ENCODE measurements around the gene CHST7. TPM values are rescaled to one million over a fixed set of nuclear protein-coding genes. Genes with fewer than 3 reads are reported as not detected.
A peak's percentile ranks its signal among the peaks of the same experiment; 100 is the strongest.

The CHST7 gene
- total RNA-seq, 2 experiments from 2014 or later, result 4.0 to 4.6 TPM

- Mint-ChIP-seq H3K4me1 (ENCODE audit: low read depth) (peaks cover 4% of the 10 kb centered on the region), H3K36me3 (ENCODE audit: low read depth) (no peaks in the 10 kb centered on the region), H3K4me3 (no peak overlapping the region), H3K9me3 (no peaks in the 10 kb centered on the region), H3K27ac (no peak overlapping the region), H3K27me3 (no peaks in the 10 kb centered on the region)
- ATAC-seq (ENCODE audit: poor library complexity) (no peak), DNase-seq (no peak)
- H3K36me3 ChIP-seq (ENCODE audit: insufficient read depth, low read length), result no peaks in the 10 kb centered on the region
- H3K9me3 ChIP-seq (ENCODE audit: control insufficient read depth in 1 of 2, insufficient read depth in 1 of 2, low read length in 2 of 2), result no peaks in the 10 kb centered on the region
- intact Hi-C loops (cut with DNase I, micrococcal nuclease), result loop anchor here (5.0 to 10.0 kb wide), 2 partner anchors 128 to 236 kb away; no protein-coding TSS in a partner anchor
- no peak overlapping the region for H3K27ac ChIP-seq (ENCODE audit: low read depth in 1 of 2, low read length in 2 of 2)
- H3K4me3 ChIP-seq (ENCODE audit: low read length), result no peak overlapping the region
- no peak for TF ChIP-seq CTCF (IDR thresholded peaks at IDR 0.05)
- POLR2A ChIA-PET, result no interaction called here
- H3K27me3 ChIP-seq (ENCODE audit: control insufficient read depth in 1 of 2, insufficient read depth in 2 of 2, low read length in 2 of 2), result no peaks in the 10 kb centered on the region
- no peaks in the 10 kb centered on the region for H3K4me1 ChIP-seq (ENCODE audit: insufficient read depth, low read length)
- CTCF ChIA-PET, result no interaction called here
Observed at GRCh38 chrX:46559062-46559461, 14.5 kb upstream of the CHST7 start.

GRCh38 chrX:46561824-46562657 is 11.5 kb upstream of the CHST7 start:
- ATAC-seq (ENCODE audit: poor library complexity), result no peak

GRCh38 chrX:46567388-46567787 is 6.2 kb upstream of the CHST7 start:
- Histone ChIP-seq H3K36me3 (ENCODE audit: insufficient read depth, low read length) (no peaks in the 10 kb centered on the region), H3K4me1 (ENCODE audit: insufficient read depth, low read length) (peaks cover 14% of the 10 kb centered on the region), H3K27me3 (ENCODE audit: control insufficient read depth in 1 of 2, insufficient read depth in 2 of 2, low read length in 2 of 2) (no peaks in the 10 kb centered on the region), H3K9me3 (ENCODE audit: control insufficient read depth in 1 of 2, insufficient read depth in 1 of 2, low read length in 2 of 2) (no peaks in the 10 kb centered on the region), H3K27ac (ENCODE audit: low read depth in 1 of 2, low read length in 2 of 2) (no peak overlapping the region), H3K4me3 (ENCODE audit: low read length) (no peak overlapping the region)
- no peak for ATAC-seq (ENCODE audit: poor library complexity)
- DNase-seq, result no peak
- Mint-ChIP-seq H3K4me3 (no peak overlapping the region), H3K9me3 (no peaks in the 10 kb centered on the region), H3K27me3 (no peaks in the 10 kb centered on the region), H3K36me3 (ENCODE audit: low read depth) (no peaks in the 10 kb centered on the region), H3K4me1 (ENCODE audit: low read depth) (peaks cover 7% of the 10 kb centered on the region), H3K27ac (no peak overlapping the region)
- ChIA-PET CTCF (no interaction called here), POLR2A (no interaction called here)
- TF ChIP-seq CTCF (IDR thresholded peaks at IDR 0.05), result no peak
- intact Hi-C loops (cut with DNase I, micrococcal nuclease), result no loop called here

More at GRCh38 chrX:46561824-46562657, 11.5 kb upstream of the CHST7 start:
- intact Hi-C loops (cut with DNase I, micrococcal nuclease), result no loop called here
- Histone ChIP-seq H3K4me3 (ENCODE audit: low read length) (no peak overlapping the region), H3K27ac (ENCODE audit: low read depth in 1 of 2, low read length in 2 of 2) (no peak overlapping the region), H3K4me1 (ENCODE audit: insufficient read depth, low read length) (no peaks in the 10 kb centered on the region), H3K36me3 (ENCODE audit: insufficient read depth, low read length) (no peaks in the 10 kb centered on the region), H3K27me3 (ENCODE audit: control insufficient read depth in 1 of 2, insufficient read depth in 2 of 2, low read length in 2 of 2) (no peaks in the 10 kb centered on the region), H3K9me3 (ENCODE audit: control insufficient read depth in 1 of 2, insufficient read depth in 1 of 2, low read length in 2 of 2) (no peaks in the 10 kb centered on the region)
- H3K9me3 Mint-ChIP-seq, result no peaks in the 10 kb centered on the region
- H3K27ac Mint-ChIP-seq, result no peak overlapping the region
- DNase-seq, result peak in 1 of 14 experiments; percentile 19
- H3K4me3 Mint-ChIP-seq, result no peak overlapping the region
- TF ChIP-seq CTCF (IDR thresholded peaks at IDR 0.05), result no peak
- H3K4me1 Mint-ChIP-seq (ENCODE audit: low read depth), result no peaks in the 10 kb centered on the region
- no peaks in the 10 kb centered on the region for H3K27me3 Mint-ChIP-seq
- POLR2A ChIA-PET, result interaction anchor here (0.6 kb wide), 1 partner anchor 50 kb away, joined by 3 read pairs; no protein-coding TSS in a partner anchor
- no peaks in the 10 kb centered on the region for H3K36me3 Mint-ChIP-seq (ENCODE audit: low read depth)
- CTCF ChIA-PET, result no interaction called here

All from CD4-positive, alpha-beta T cell (primary cell).